ENCODE measurements around the gene SEPTIN8. TPM values are rescaled to one million over a fixed set of nuclear protein-coding genes. Genes with fewer than 3 reads are reported as not detected.
"Not testable (repeated sequence)": the region's sequence is repeated elsewhere in the genome, so short reads cannot be mapped to it uniquely, and the experiment has no call there.

The SEPTIN8 gene
- total RNA-seq, 1 donor from 2014 or later, result 68.6 TPM

DNA sequence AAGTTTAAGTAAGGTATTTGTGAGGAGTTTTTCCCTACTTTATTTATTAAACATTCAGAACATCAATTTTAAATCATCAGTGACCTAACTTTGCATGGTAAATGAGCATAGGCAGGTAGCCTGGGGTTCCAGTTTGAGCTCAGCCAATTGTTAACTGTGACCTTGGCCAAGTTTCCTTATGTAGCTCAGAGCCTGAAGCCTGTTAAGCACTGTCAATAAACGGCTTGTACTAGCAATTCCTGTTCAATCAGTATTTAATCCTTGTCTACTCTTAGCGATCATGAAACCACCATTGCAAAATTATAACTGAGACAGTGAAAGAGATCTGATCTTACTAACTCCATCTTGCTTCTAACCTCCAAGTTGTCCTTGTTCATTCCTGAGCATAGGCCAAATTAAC lies 31.4 kb upstream of the SEPTIN8 start:
- H3K4me3 ChIP-seq (ENCODE audit: low read depth, low read length), result no peak overlapping the region
- TF ChIP-seq CTCF (IDR thresholded peaks at IDR 0.05; ENCODE audit: insufficient read depth, low read length, poor library complexity, severe bottlenecking), result no peak
- H3K36me3 ChIP-seq (ENCODE audit: control insufficient read depth, insufficient read depth, low read length), result no peaks in the 10 kb centered on the region
- H3K27me3 ChIP-seq (ENCODE audit: control insufficient read depth, insufficient read depth, low read length), result peaks cover 16% of the 10 kb centered on the region
- no peak for DNase-seq (ENCODE audit: low read depth)

GRCh38 chr5:132807163-132807838 lies 30.3 kb upstream of the SEPTIN8 start:
- TF ChIP-seq CTCF (IDR thresholded peaks at IDR 0.05; ENCODE audit: insufficient read depth, low read length, poor library complexity, severe bottlenecking), result no peak
- H3K4me3 ChIP-seq (ENCODE audit: low read depth, low read length), result no peak overlapping the region
- DNase-seq (ENCODE audit: low read depth), result no peak
- no peaks in the 10 kb centered on the region for H3K36me3 ChIP-seq (ENCODE audit: control insufficient read depth, insufficient read depth, low read length)
- H3K27me3 ChIP-seq (ENCODE audit: control insufficient read depth, insufficient read depth, low read length), result peaks cover 9% of the 10 kb centered on the region

- DNase-seq (ENCODE audit: low read depth); H3K36me3 ChIP-seq (ENCODE audit: control insufficient read depth, insufficient read depth, low read length); H3K27me3 ChIP-seq (ENCODE audit: control insufficient read depth, insufficient read depth, low read length); H3K4me3 ChIP-seq (ENCODE audit: low read depth, low read length): not testable (repeated sequence)
Measured at GRCh38 chr5:132806804-132807162, 29.7 kb upstream of the SEPTIN8 start.

GRCh38 chr5:132805872-132806271 lies 28.8 kb upstream of the SEPTIN8 start:
- not testable (repeated sequence) for H3K4me3 ChIP-seq (ENCODE audit: low read depth, low read length); H3K27me3 ChIP-seq (ENCODE audit: control insufficient read depth, insufficient read depth, low read length); DNase-seq (ENCODE audit: low read depth); H3K36me3 ChIP-seq (ENCODE audit: control insufficient read depth, insufficient read depth, low read length)

DNA sequence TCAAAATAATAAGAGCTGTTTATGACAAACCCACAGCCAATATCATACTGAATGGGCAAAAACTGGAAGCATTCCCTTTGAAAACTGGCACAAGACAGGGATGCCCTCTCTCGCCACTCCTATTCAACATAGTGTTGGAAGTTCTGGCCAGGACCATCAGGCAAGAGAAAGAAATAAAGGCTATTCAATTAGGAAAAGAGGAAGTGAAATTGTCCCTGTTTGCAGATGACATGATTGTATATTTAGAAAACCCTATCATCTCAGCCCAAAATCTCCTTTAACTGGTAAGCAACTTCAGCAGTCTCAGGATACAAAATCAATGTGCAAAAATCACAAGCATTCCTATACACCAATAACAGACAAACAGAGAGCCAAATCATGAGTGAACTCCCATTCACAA lies 27.2 kb upstream of the SEPTIN8 start:
- not testable (repeated sequence) for H3K27me3 ChIP-seq (ENCODE audit: control insufficient read depth, insufficient read depth, low read length); H3K4me3 ChIP-seq (ENCODE audit: low read depth, low read length); DNase-seq (ENCODE audit: low read depth); H3K36me3 ChIP-seq (ENCODE audit: control insufficient read depth, insufficient read depth, low read length)

GRCh38 chr5:132802685-132803066 lies 25.6 kb upstream of the SEPTIN8 start:
- H3K27me3 ChIP-seq (ENCODE audit: control insufficient read depth, insufficient read depth, low read length); DNase-seq (ENCODE audit: low read depth); H3K4me3 ChIP-seq (ENCODE audit: low read depth, low read length); H3K36me3 ChIP-seq (ENCODE audit: control insufficient read depth, insufficient read depth, low read length): not testable (repeated sequence)

DNA sequence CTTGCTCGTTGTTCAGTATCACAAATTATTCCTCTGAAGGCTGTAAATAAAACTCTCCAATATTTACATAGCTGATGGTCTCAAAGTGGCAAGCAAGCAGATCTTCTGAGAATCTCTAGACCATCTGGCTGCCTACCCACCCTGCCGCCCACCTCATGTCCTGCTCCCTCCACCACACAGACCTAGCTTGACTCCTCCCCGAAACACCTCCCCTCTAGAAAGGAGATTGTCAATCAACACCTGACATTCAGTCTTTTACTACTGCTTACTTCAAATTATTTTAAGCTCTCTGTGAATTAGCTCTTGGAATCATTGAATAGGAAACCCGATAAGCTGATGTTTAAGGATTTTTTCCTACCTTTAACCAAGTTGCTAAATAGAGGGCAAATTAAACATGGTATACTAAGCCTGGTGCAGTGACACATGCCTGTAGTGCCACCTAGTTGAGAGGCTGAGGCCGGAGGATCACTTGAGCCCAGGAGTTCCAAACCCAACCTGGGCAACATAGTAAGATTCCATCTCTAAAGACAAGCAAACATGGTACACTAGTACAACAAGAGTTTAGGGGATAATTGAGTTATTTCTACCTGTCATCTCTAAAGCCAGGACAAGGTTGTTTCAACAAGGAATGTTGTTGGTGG lies 25.1 kb upstream of the SEPTIN8 start:
- no peak for TF ChIP-seq CTCF (IDR thresholded peaks at IDR 0.05; ENCODE audit: insufficient read depth, low read length, poor library complexity, severe bottlenecking)
- no peak for DNase-seq (ENCODE audit: low read depth)
- Histone ChIP-seq H3K27me3 (ENCODE audit: control insufficient read depth, insufficient read depth, low read length) (no peaks in the 10 kb centered on the region), H3K4me3 (ENCODE audit: low read depth, low read length) (no peak overlapping the region), H3K36me3 (ENCODE audit: control insufficient read depth, insufficient read depth, low read length) (no peaks in the 10 kb centered on the region)

GRCh38 chr5:132800545-132800944 lies 23.5 kb upstream of the SEPTIN8 start:
- no peaks in the 10 kb centered on the region for H3K27me3 ChIP-seq (ENCODE audit: control insufficient read depth, insufficient read depth, low read length)
- no peak overlapping the region for H3K4me3 ChIP-seq (ENCODE audit: low read depth, low read length)
- H3K36me3 ChIP-seq (ENCODE audit: control insufficient read depth, insufficient read depth, low read length), result no peaks in the 10 kb centered on the region
- no peak for DNase-seq (ENCODE audit: low read depth)
- no peak for TF ChIP-seq CTCF (IDR thresholded peaks at IDR 0.05; ENCODE audit: insufficient read depth, low read length, poor library complexity, severe bottlenecking)

All from kidney epithelial cell (primary cell).